Measurements from ENCODE around the gene STARD4. TPM values are rescaled to one million over a fixed set of nuclear protein-coding genes. Genes with fewer than 3 reads are reported as not detected.

The STARD4 gene
- total RNA-seq, 1 donor from 2014 or later: 62.5 TPM

- Mint-ChIP-seq H3K4me1 (peaks cover 8% of the 10 kb centered on the region), H3K9me3 (no peaks in the 10 kb centered on the region), H3K36me3 (ENCODE audit: low read depth) (peaks cover 10% of the 10 kb centered on the region), H3K27me3 (ENCODE audit: low read depth) (no peaks in the 10 kb centered on the region), H3K27ac (ENCODE audit: unreplicated experiment) (no peak overlapping the region), H3K4me3 (no peak overlapping the region)
- TF ChIP-seq CTCF (conservative IDR thresholded peaks at IDR 0.05): no peak
- DNase-seq (ENCODE audit: low read depth, low spot score): no peak
These were observed 24.0 kb downstream of the STARD4 start for GRCh38 chr5:111488353-111488752.

- no peak overlapping the region for H3K27ac Mint-ChIP-seq (ENCODE audit: unreplicated experiment)
- no peak overlapping the region for H3K4me3 Mint-ChIP-seq
- no peak for DNase-seq (ENCODE audit: low read depth, low spot score)
- H3K27me3 Mint-ChIP-seq (ENCODE audit: low read depth): no peaks in the 10 kb centered on the region
- peaks cover 6% of the 10 kb centered on the region for H3K36me3 Mint-ChIP-seq (ENCODE audit: low read depth)
- no peak for TF ChIP-seq CTCF (conservative IDR thresholded peaks at IDR 0.05)
- H3K9me3 Mint-ChIP-seq: no peaks in the 10 kb centered on the region
- H3K4me1 Mint-ChIP-seq: peaks cover 8% of the 10 kb centered on the region
These were observed 25.4 kb downstream of the STARD4 start for GRCh38 chr5:111486926-111487325.

- H3K9me3 Mint-ChIP-seq: no peaks in the 10 kb centered on the region
- no peak for DNase-seq (ENCODE audit: low read depth, low spot score)
- no peaks in the 10 kb centered on the region for H3K27me3 Mint-ChIP-seq (ENCODE audit: low read depth)
- no peak for TF ChIP-seq CTCF (conservative IDR thresholded peaks at IDR 0.05)
- H3K36me3 Mint-ChIP-seq (ENCODE audit: low read depth): peaks cover 6% of the 10 kb centered on the region
- no peak overlapping the region for H3K4me3 Mint-ChIP-seq
- H3K4me1 Mint-ChIP-seq: peaks cover 8% of the 10 kb centered on the region
- no peak overlapping the region for H3K27ac Mint-ChIP-seq (ENCODE audit: unreplicated experiment)
These were observed 26.3 kb downstream of the STARD4 start for GRCh38 chr5:111486055-111486454.

GRCh38 chr5:111480346-111480745 lies 32.0 kb downstream of the STARD4 start:
- no peaks in the 10 kb centered on the region for H3K4me1 Mint-ChIP-seq
- H3K27ac Mint-ChIP-seq (ENCODE audit: unreplicated experiment): no peak overlapping the region
- DNase-seq (ENCODE audit: low read depth, low spot score): no peak
- H3K4me3 Mint-ChIP-seq: no peak overlapping the region
- H3K9me3 Mint-ChIP-seq: no peaks in the 10 kb centered on the region
- no peak for TF ChIP-seq CTCF (conservative IDR thresholded peaks at IDR 0.05)
- peaks cover 3% of the 10 kb centered on the region for H3K36me3 Mint-ChIP-seq (ENCODE audit: low read depth)
- no peaks in the 10 kb centered on the region for H3K27me3 Mint-ChIP-seq (ENCODE audit: low read depth)

- no peaks in the 10 kb centered on the region for H3K9me3 Mint-ChIP-seq
- DNase-seq (ENCODE audit: low read depth, low spot score): no peak
- H3K27me3 Mint-ChIP-seq (ENCODE audit: low read depth): no peaks in the 10 kb centered on the region
- peaks cover under 1% of the 10 kb centered on the region for H3K36me3 Mint-ChIP-seq (ENCODE audit: low read depth)
- no peak for TF ChIP-seq CTCF (conservative IDR thresholded peaks at IDR 0.05)
- no peak overlapping the region for H3K27ac Mint-ChIP-seq (ENCODE audit: unreplicated experiment)
- no peaks in the 10 kb centered on the region for H3K4me1 Mint-ChIP-seq
- H3K4me3 Mint-ChIP-seq: no peak overlapping the region
These were observed 33.4 kb downstream of the STARD4 start for GRCh38 chr5:111478898-111479297.

- no peak overlapping the region for H3K4me3 Mint-ChIP-seq
These were observed 34.1 kb downstream of the STARD4 start for GRCh38 chr5:111478266-111478665.

More at GRCh38 chr5:111478266-111478665, 34.1 kb downstream of the STARD4 start:
- no peak for DNase-seq (ENCODE audit: low read depth, low spot score)
- TF ChIP-seq CTCF (conservative IDR thresholded peaks at IDR 0.05): peak; percentile 52
- H3K4me1 Mint-ChIP-seq: no peaks in the 10 kb centered on the region
- no peaks in the 10 kb centered on the region for H3K27me3 Mint-ChIP-seq (ENCODE audit: low read depth)
- no peaks in the 10 kb centered on the region for H3K9me3 Mint-ChIP-seq
- H3K27ac Mint-ChIP-seq (ENCODE audit: unreplicated experiment): no peak overlapping the region
- no peaks in the 10 kb centered on the region for H3K36me3 Mint-ChIP-seq (ENCODE audit: low read depth)

Data from neural crest cell (in vitro differentiated cells).